ENCODE measurements around the gene DLX2. TPM values are rescaled to one million over a fixed set of nuclear protein-coding genes. Genes with fewer than 3 reads are reported as not detected.

The DLX2 gene
- total and polyA plus RNA-seq, 9 donors: 0.12 TPM; not detected in 8

GRCh38 chr2:172085460-172086159 lies 17.1 kb downstream of the DLX2 start, which contains the start of gene DLX1:
DLX1 (plus strand) TSS chr2:172085507; CDS start chr2:172085678, 171 bp downstream.
- Histone ChIP-seq H3K36me3 (no peaks in the 10 kb centered on the region), H3K27me3 (peaks cover 45% of the 10 kb centered on the region), H3K27ac (no peak within 1 kb of the TSS), H3K4me1 (ENCODE audit: insufficient read depth) (peaks cover 6% of the 10 kb centered on the region), H3K9me3 (no peaks in the 10 kb centered on the region), H3K4me3 (peak within 1 kb of the TSS; percentile 25)
- DNase-seq: peak in 2 of 5 donors; percentile 16 to 36
- WGBS, 3 donors: 4 to 5% (median 4%) methylated on average over 34 of the region's 34 CpGs
- intact Hi-C loops (cut with DNase I): loop anchor here in 2 of 4 donors (10.0 kb wide), 1 partner anchor 161 kb away; the partner anchor contains the start of gene HAT1 (in 2 of the 2)
- no peak for TF ChIP-seq EP300 (IDR thresholded peaks at IDR 0.05)
- no peak for TF ChIP-seq CTCF (IDR thresholded peaks at IDR 0.05)
- no peak for TF ChIP-seq POLR2A (IDR thresholded peaks at IDR 0.05)

- peaks cover 39% of the 10 kb centered on the region for H3K27me3 ChIP-seq
- peak overlapping the region; percentile 25 for H3K4me3 ChIP-seq
- TF ChIP-seq POLR2A (IDR thresholded peaks at IDR 0.05): no peak
- 1 to 2% (median 1%) methylated on average over 60 to 76 of the region's 76 CpGs for WGBS, 3 donors
- peaks cover 6% of the 10 kb centered on the region for H3K4me1 ChIP-seq (ENCODE audit: insufficient read depth)
- peak in 3 of 5 donors; percentile 41 to 64 (median 56) for DNase-seq
- no peaks in the 10 kb centered on the region for H3K36me3 ChIP-seq
- H3K27ac ChIP-seq: no peak overlapping the region
- intact Hi-C loops (cut with DNase I): loop anchor here in 2 of 4 donors (10.0 kb wide), 1 partner anchor 160 kb away; the partner anchor contains the start of gene HAT1 (in 2 of the 2)
- H3K9me3 ChIP-seq: no peaks in the 10 kb centered on the region
These were observed 17.8 kb downstream of the DLX2 start for GRCh38 chr2:172084645-172085459.

- no peak overlapping the region for H3K27ac ChIP-seq
- intact Hi-C loops (cut with DNase I): loop anchor here in 2 of 4 donors (10.0 kb wide), 1 partner anchor 160 kb away; the partner anchor contains the start of gene HAT1 (in 2 of the 2)
- H3K4me3 ChIP-seq: peak overlapping the region; percentile 25
- no peak for DNase-seq
- WGBS, 3 donors: 3 to 7% (median 5%) methylated on average over 17 of the region's 17 CpGs
- peaks cover 35% of the 10 kb centered on the region for H3K27me3 ChIP-seq
- TF ChIP-seq POLR2A (IDR thresholded peaks at IDR 0.05): no peak
- no peak for TF ChIP-seq CTCF (IDR thresholded peaks at IDR 0.05)
- TF ChIP-seq EP300 (IDR thresholded peaks at IDR 0.05): no peak
- no peaks in the 10 kb centered on the region for H3K9me3 ChIP-seq
- H3K4me1 ChIP-seq (ENCODE audit: insufficient read depth): peaks cover 6% of the 10 kb centered on the region
- H3K36me3 ChIP-seq: no peaks in the 10 kb centered on the region
These were observed 18.4 kb downstream of the DLX2 start for GRCh38 chr2:172084395-172084644.

- Histone ChIP-seq H3K27me3 (peaks cover 35% of the 10 kb centered on the region), H3K4me1 (ENCODE audit: insufficient read depth) (peaks cover 6% of the 10 kb centered on the region), H3K4me3 (no peak overlapping the region), H3K9me3 (no peaks in the 10 kb centered on the region), H3K36me3 (no peaks in the 10 kb centered on the region), H3K27ac (no peak overlapping the region)
- TF ChIP-seq CTCF (IDR thresholded peaks at IDR 0.05) (no peak), EP300 (IDR thresholded peaks at IDR 0.05) (no peak), POLR2A (IDR thresholded peaks at IDR 0.05) (no peak)
- no peak for DNase-seq
- WGBS, 3 donors: 14 to 18% (median 17%) methylated on average over 23 of the region's 23 CpGs
- intact Hi-C loops (cut with DNase I): loop anchor here in 2 of 4 donors (10.0 kb wide), 1 partner anchor 159 kb away; the partner anchor contains the start of gene HAT1 (in 2 of the 2)
These were observed 18.9 kb downstream of the DLX2 start for GRCh38 chr2:172083628-172084394.
